ENCODE data around the gene HEPACAM2. TPM values are rescaled to one million over a fixed set of nuclear protein-coding genes. Genes with fewer than 3 reads are reported as not detected.

The HEPACAM2 gene
- total RNA-seq, 6 experiments from 2014 or later, result 0.12 TPM; not detected in 5

DNA sequence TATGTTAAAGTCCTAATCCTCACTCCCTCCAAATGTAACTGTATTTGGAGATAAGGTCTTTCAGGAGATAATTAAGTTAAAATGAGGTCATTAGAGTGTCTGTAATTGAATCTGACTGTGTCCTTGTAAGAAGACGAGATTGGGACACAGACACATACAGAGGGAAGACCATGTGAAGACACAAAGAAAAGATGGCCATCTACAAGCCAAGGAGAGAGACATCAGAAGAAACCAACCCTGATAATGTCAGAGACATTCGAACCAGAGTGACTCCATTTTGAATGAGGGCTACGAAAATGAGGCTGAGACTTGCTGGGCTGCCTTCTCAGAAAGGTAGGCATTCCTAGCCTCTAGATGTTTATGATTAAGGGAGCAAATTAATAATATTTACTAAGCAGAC lies 77.5 kb downstream of the HEPACAM2 start:
- Mint-ChIP-seq H3K27me3 (ENCODE audit: insufficient read depth) (no peaks in the 10 kb centered on the region; the same call in none of the 2 replicates), H3K4me3 (peak overlapping the region; percentile 90), H3K27ac (peak overlapping the region; percentile 82), H3K4me1 (ENCODE audit: low read depth) (peaks cover 56% of the 10 kb centered on the region), H3K36me3 (ENCODE audit: low read depth) (no peaks in the 10 kb centered on the region; the same call in 1 of the 2 replicates), H3K9me3 (no peaks in the 10 kb centered on the region)
- TF ChIP-seq, protein P1, sequence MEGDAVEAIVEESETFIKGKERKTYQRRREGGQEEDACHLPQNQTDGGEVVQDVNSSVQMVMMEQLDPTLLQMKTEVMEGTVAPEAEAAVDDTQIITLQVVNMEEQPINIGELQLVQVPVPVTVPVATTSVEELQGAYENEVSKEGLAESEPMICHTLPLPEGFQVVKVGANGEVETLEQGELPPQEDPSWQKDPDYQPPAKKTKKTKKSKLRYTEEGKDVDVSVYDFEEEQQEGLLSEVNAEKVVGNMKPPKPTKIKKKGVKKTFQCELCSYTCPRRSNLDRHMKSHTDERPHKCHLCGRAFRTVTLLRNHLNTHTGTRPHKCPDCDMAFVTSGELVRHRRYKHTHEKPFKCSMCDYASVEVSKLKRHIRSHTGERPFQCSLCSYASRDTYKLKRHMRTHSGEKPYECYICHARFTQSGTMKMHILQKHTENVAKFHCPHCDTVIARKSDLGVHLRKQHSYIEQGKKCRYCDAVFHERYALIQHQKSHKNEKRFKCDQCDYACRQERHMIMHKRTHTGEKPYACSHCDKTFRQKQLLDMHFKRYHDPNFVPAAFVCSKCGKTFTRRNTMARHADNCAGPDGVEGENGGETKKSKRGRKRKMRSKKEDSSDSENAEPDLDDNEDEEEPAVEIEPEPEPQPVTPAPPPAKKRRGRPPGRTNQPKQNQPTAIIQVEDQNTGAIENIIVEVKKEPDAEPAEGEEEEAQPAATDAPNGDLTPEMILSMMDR (IDR thresholded peaks at IDR 0.05), result no peak
- DNase-seq, result no peak

DNA sequence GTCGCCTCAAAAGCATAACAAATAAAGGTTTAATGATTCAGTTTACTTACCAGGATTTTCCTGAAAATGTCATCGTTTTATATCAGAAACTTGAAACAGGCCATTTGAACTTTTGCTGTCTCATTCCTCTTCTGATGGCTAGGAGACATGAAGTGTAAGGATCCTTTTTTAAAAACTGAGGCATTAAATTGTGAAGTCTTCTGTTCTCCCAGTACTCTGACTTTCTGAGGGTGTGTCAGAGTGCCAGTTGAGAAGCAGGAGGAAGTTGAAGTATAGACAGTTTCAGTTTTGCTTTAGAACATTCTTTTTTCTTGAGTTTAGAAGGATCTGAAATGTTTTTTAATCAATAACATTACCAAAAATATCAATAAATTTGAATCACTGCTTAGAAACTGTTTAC lies 78.1 kb downstream of the HEPACAM2 start, which contains the start of gene SAMD9L:
SAMD9L (minus strand) TSS at position 242 of the 400 bp plus-strand sequence. CDS start 12,414 bp downstream, outside the sequence.
- TF ChIP-seq, protein P1 (IDR thresholded peaks at IDR 0.05), result no peak
- Mint-ChIP-seq H3K4me3 (peak within 1 kb of the TSS; percentile 90), H3K27me3 (ENCODE audit: insufficient read depth) (no peaks in the 10 kb centered on the region; the same call in none of the 2 replicates), H3K9me3 (no peaks in the 10 kb centered on the region), H3K4me1 (ENCODE audit: low read depth) (peaks cover 55% of the 10 kb centered on the region), H3K27ac (peak within 1 kb of the TSS; percentile 82), H3K36me3 (ENCODE audit: low read depth) (no peaks in the 10 kb centered on the region; the same call in 1 of the 2 replicates)
- no peak for DNase-seq

DNA sequence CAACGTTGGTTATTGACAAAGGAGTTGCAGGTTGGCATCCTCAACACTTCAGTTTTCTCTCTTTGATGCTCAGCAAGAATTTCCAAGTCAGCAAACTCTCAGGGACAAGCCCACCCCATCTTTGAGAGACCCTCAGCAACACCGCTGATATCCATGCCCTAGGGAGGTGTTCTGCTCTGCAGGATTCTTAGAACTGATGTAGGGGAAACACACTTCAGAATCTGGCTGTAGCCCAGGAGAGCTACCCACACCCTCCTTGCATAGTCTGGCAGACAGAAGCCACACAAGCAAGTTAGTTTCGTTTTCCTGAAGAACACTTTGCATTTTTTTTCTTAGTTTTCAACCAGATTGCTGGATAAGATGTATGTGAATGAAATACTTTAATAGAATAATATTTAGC lies 78.9 kb downstream of the HEPACAM2 start:
- no peaks in the 10 kb centered on the region; the same call in none of the 2 replicates for H3K27me3 Mint-ChIP-seq (ENCODE audit: insufficient read depth)
- TF ChIP-seq, protein P1 (IDR thresholded peaks at IDR 0.05), result no peak
- peak overlapping the region; percentile 82 for H3K27ac Mint-ChIP-seq
- no peaks in the 10 kb centered on the region; the same call in 1 of the 2 replicates for H3K36me3 Mint-ChIP-seq (ENCODE audit: low read depth)
- H3K9me3 Mint-ChIP-seq, result no peaks in the 10 kb centered on the region
- peak overlapping the region; percentile 90 for H3K4me3 Mint-ChIP-seq
- no peak for DNase-seq
- H3K4me1 Mint-ChIP-seq (ENCODE audit: low read depth), result peaks cover 55% of the 10 kb centered on the region

DNA sequence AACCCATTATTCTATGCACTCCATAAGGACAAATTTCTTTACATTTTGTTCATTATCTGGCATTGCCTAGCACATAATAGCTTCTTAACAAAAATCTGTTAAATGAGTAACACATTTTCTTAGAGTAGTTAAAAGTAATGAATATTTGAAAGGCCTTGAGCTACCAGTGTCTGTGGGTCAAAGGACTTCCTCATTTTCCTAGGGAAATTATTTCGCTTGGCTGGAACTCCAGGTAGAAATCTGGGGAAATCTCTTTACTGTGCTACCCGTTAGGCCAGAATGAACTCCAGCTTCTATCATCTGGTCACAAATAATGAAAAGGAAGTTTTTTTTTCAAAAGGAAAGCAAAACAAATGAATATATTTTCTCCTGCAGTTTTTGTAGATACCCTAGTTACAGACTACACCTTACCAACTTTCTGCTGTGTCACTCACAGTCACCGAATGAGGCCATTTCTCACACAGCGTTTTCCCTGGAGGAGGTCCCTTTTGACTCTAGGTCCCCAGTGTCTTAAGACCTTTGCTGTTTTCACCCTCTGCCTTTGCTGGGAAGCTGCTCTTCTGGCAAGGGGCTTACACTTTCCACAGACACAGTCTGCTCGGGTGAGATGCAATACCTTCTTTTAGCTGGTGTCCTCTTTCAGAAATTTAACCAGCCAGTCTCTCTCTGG lies 79.7 kb downstream of the HEPACAM2 start:
- H3K27ac Mint-ChIP-seq, result peak overlapping the region; percentile 82
- DNase-seq, result no peak

DNA sequence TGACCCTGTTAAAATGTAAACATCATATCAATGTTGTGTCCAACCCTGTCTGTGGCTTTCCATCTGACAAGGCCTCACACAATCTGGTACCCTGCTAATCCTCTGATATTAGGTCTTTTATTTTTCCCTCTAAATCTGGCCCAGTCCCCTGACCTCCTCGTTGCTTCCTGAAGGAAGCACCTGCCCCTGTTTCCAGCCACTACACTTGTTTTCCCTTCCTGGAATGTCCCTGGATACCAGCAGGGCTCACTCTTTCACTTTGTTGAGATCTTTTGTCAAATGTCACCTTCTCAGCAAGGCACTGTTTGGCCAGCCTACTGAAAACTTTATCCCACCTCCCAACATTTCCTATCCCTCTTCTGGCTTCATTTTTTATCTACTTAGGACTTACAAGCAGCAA lies 80.2 kb downstream of the HEPACAM2 start:
- no peaks in the 10 kb centered on the region; the same call in 1 of the 2 replicates for H3K36me3 Mint-ChIP-seq (ENCODE audit: low read depth)
- no peaks in the 10 kb centered on the region for H3K9me3 Mint-ChIP-seq
- H3K27me3 Mint-ChIP-seq (ENCODE audit: insufficient read depth), result no peaks in the 10 kb centered on the region; the same call in 1 of the 2 replicates
- TF ChIP-seq, protein P1 (IDR thresholded peaks at IDR 0.05), result no peak
- H3K4me1 Mint-ChIP-seq (ENCODE audit: low read depth), result peaks cover 55% of the 10 kb centered on the region
- H3K4me3 Mint-ChIP-seq, result no peak overlapping the region
- no peak overlapping the region for H3K27ac Mint-ChIP-seq
- DNase-seq, result no peak

More for the DNA sequence above, 79.7 kb downstream of the HEPACAM2 start:
- no peaks in the 10 kb centered on the region; the same call in 1 of the 2 replicates for H3K36me3 Mint-ChIP-seq (ENCODE audit: low read depth)
- no peaks in the 10 kb centered on the region; the same call in none of the 2 replicates for H3K27me3 Mint-ChIP-seq (ENCODE audit: insufficient read depth)
- TF ChIP-seq, protein P1 (IDR thresholded peaks at IDR 0.05), result no peak
- H3K4me3 Mint-ChIP-seq, result peak overlapping the region; percentile 90
- H3K4me1 Mint-ChIP-seq (ENCODE audit: low read depth), result peaks cover 55% of the 10 kb centered on the region
- H3K9me3 Mint-ChIP-seq, result no peaks in the 10 kb centered on the region
